Femur (tissue), 1 donor: ENCODE data around the gene MS4A2.
"Not testable (repeated sequence)": the region's sequence is repeated elsewhere in the genome, so short reads cannot be mapped to it uniquely, and the experiment has no call there.

Experiments
- DNase-seq: peaks from one replicate; pipeline ENCODE4 v3.0.0-alpha.2; 2017

Gene MS4A2

DNA sequence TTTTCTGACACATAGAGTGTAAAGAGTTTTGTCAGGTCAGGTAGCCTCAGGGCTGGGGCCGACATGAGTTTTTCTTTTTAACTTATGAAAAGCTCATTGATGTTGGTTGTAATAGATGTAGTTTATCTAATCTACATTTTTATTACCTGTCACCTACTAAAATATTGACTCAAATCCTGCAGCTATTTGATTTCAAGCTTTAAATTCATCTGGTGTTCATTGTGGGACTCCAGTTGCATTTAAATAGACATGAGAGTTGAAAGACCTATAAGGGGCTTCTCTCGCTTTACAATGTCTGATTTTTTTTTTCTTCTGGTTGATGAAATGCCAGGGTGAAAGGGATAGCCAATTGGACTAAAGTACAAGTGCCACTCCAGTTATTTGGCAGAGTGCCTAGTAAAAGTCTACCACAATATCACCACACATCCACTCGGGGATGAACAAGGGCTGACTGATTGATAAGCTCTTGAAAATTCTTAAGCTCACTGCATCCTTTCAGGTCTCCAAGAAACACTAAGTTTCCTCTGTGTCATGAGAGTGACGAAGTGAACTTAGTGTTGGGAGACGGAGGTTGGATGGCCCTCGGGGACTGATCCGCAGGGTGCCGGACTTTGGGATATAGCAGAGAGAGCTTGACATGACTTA, 16.1 kb downstream of the MS4A2 start:
- not testable (repeated sequence) for DNase-seq

DNA sequence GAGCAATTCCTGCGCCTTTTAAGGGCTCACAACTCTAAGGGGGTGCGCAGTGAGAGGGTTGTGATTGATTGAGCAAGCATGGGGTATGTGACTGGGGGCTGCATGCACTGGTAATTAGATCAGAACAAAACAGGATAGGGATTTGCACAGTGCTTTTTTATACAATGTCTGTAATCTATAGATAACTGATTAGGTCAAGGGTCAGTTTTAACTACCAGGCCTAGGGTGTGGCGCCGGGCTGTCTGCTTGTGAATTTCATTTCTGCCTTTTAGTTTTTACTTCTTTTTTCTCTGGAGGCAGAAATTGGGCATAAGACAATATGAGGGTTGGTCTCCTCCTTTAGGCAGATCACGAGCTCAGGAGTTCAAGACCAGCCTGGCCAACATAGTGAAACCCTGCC, 20.2 kb downstream of the MS4A2 start:
- not testable (repeated sequence) for DNase-seq

DNA sequence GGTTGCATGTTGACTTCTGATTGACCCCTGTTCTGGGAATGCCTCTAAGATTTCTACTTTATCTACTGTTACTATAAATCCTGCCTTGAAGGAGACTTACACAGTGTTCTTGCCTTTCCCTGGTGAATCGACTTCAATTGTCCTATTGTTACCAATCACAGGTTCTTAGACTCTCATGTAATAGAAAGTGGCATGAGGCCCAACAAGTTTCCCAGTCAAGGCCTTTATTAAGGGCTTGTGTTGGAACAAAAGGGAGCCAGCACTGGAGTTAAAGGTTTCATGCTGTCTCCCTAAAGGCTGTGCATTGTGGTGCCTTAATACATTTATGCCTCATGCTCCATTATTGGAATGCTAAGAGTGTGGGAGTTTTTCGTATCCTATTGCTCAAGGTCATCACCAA, 23.3 kb downstream of the MS4A2 start:
- DNase-seq, result no peak

DNA sequence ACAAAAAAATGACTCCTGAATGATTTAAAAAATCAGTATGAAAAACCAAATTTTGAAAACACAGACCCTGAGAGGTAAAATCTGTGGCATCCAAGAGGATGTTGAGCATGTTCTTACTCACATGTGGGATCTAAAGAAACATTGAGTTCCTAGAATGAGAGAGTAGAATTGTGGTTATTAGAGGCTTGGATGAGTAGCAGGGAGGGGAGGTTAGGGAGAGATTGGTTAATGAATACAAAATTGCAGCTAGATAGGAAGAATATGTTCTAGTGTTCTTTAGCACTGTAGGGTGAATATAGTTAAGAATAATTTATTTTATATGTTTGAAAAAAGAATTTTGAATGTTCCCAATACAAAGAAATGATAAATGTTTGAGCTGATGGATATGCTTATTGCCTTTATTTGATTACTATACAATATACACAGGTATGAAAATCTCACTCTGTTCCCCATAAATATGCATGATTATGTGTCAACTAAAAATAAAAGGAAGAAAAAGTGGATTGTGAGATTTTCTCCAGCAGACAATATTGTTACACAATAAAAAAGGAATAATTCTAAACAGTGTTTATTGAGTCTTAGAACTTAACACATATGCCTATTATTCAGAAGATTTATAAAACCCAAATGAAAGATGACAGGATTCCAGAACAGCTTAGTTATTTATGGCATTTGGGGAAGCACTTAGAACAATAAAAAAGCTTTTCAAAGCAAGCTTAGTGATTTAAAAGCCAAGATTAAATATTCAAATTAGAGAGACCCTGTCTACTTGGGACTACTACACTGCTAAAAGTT, 28.7 kb downstream of the MS4A2 start:
- DNase-seq, result no peak

DNA sequence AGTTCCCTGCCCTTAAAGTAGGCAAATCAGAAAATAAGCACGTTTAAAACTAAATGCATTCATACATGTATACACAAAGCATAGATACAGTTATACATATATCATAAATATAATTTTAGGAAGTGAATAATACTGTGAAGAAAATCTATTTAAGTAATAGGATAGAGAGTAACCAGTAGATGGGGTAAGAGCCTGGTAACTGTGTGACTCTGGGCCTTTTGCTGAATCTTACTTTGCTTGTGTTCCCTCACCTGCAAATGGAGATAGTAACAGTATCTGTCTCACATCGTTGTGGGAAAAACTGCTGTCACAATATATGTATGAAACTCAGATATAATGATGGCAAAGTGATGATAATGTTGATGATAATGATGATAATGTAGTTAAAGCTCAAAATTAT, 29.9 kb downstream of the MS4A2 start:
- no peak for DNase-seq

DNA sequence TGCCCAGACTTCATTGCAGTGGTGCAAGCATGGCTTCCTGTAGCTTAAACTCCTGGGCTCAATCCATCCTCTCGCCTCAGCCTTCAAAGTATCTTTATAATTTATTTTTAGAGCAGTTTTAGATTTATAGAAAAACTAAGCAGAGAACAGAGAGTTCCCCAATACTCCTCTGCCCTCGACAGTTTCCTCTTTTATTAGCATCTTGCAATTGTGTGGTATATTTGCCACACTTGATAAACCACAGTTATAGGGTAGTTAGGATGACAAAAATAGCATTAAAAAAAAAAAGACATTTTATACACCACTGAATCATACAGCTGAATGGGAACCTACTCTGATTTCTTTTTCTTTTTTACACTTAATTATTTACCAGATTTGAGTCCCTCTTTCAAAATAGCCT, 31.2 kb downstream of the MS4A2 start:
- no peak for DNase-seq

DNA sequence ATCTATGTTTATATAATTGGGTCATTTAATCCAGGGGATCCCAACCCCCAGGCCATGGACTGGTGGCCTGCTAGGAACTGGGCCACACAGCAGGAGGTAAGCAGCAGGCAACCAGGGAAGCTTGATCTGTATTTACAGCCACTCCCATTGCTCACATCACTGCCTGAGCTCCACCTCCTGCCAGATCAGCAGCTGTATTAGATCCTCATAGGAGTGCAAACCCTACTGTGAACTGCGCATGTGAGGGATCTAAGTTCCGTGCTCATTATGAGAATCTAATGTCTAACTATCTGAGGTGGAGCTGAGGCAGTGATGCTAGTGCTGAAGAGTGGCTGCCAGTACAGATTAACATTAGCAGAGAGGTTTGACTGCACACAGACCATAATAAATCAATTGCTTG, 32.8 kb downstream of the MS4A2 start:
- DNase-seq, result no peak

DNA sequence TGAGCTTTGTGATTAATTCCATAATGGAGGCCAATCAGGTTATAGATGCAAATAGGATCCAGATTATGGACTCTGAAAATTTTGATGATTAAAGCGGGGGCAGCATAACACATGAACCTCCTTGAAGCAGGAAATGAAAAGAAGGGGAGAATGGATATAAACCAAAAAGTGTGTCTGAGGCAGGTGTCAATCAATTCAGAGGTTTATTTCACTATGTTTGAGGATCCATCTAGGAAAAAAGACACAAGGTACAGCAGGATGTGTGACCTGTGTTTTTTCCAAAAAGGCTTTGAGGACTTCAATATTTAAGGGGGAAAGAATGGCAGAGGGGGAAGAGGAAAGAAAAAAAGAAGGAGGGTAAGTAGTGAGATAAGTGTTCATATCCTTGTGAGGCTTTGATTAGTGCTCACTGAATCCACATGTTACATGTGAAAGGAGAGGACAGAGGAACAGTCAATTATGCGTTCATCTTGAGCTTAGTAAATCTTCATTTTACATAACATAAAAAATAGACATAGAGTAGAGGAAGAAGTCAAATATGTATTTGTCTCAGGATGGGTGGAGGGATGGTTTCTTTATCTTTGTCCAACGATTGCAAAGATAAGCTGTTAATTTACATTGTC, 34.1 kb downstream of the MS4A2 start:
- DNase-seq, result no peak

DNA sequence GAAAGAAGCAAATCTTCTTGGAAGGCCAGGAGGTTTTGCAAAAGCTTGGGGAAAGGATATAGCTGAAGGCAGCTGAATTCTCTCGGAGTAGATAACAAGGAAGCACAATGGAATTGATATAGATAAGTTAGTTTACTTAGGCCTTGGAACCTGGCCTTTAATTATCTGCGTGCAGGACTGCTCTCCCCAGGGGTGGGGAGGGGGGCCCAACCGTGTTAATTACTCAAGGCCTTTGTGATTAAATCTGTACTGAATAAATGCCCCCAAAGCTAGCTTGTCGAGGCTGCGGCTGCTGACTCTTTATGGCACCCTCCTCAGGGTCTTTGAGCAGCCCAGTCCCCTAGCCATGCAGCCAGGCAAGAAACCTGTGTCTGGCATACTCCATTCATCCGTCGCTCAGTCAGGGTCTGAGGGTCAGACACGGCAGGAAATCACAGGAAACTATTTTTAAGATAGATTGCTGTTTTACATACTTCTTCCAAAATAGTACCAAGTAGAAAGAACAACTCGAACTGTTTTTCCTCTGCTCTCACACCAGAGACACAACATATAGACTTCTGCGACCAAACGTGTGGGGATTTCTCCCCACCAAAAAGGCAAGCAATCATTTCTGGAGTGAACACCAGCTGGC, 36.5 kb downstream of the MS4A2 start:
- no peak for DNase-seq

DNA sequence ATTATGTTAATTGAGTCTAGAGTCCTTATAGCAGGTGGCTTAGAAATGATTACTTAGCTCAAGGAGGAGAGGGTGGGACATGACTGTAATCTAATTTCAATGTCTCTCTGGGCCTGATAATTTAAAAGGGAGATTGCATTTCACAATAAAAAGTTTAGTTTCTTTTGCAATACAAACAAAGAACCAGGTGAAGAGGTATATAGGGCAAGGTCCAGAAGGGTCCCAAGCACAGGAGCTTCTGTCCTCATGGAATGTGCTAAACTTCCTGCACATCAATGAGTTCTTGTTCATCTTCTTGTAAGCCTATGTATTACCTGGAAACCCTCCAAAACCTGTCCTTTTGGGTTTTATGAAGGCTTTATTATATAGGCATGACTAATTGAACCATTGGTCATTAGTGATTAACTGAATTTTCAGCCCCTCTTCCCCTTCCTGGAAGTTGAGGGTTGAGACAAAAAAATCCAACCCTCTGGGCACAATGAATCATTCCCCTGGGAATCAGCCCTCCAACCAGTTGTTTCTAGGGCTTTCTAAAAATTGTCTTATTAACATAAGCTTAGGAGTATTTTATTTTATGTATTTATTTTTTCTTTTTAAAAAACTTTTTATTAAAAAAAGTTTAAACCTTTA, 37.6 kb downstream of the MS4A2 start:
- DNase-seq, result no peak

DNA sequence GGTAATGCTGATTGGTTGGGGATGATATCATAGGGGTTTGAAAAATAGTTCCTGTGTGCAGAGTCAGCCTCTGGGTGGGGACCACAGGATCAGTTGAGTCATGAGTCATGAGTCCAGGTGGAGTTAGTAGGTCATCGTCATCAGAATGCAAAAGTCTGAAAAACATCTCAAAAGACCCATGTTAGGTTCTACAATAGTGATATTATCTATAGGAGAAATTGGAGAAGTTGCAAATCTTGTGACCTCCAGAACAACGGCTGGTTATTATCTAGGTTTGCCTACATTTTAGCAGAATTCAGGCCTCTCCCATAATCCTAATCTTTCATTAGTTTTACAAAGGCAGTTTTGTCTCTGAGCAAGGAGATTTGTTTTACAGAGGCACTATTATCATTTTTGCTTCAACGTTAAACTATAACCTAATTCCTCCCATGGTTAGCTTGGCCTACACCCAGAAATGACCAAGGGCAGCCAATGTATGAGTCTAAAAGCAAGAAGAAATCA, 38.9 kb downstream of the MS4A2 start:
- no peak for DNase-seq

DNA sequence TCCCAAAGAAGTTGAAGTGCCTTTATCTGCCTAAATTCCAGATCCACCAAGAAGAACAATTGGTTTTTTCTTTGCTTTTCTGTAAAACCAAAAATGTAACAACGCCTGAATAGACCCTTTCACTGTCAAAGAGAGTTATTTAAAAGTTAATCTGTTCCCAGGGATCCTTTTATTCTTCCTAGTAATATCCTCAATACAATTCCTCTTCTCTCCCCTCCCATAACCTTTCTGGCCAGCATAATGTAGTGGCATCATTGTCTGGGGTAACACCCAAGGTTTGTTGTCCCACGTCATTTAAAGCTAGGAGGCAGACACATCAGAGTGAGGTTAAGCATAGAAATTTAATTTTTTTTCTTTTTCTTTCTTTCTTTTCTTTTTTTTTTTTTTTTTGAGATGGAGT, 39.9 kb downstream of the MS4A2 start:
- DNase-seq, result no peak

DNA sequence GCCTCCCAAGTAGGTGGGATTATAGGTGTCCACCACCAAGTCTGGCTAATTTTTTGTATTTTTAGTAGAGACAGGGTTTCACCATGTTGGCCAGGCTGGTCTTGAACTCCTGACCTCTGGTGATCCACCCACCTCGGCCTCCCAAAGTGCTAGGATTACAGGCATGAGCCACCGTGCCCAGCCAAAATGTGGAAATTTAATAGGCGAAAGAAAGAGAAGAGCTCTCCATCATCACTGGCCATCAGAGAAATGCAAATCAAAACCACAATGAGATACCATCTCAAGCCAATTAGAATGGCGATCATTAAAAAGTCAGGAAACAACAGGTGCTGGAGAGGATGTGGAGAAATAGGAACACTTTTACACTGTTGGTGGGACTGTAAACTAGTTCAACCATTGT, 40.4 kb downstream of the MS4A2 start:
- not testable (repeated sequence) for DNase-seq

DNA sequence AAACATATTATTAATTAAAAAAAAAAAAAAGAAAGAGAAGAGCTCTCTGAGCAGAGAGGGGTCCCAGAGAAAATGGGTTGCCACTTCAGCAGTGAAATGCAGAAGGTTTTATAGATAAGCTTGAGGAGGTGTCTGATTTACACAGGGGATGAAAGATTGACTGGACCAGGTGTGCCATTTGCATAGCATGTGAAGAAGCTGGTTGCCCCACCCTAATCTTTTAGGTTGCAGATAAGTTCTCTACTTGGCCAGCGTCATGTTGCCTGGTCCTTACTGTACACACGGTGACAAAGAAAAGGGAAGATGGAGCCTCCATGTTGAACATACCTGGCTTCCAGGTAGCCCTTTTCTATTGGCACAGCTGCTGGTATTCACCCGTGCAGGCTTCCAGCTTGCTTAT, 41.4 kb downstream of the MS4A2 start:
- no peak for DNase-seq

DNA sequence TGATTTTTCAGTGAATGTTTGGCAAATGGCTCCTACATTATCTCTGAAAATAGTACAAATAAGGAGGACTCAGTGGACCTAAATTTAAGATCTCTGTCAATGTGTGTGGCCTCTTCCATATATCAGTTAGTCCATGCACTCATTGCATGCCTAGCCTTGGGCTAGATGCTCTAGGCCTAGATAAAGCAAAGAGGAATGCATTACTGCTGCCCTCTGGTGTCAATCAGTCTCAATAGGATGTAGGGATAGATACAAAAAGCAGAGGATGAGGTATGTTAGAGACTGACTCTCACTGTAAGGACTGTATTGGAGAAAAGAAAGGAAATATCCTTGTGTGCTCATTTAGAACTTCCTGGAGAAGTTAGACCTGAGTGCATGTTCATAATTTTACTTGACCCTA, 42.0 kb downstream of the MS4A2 start:
- DNase-seq, result no peak

DNA sequence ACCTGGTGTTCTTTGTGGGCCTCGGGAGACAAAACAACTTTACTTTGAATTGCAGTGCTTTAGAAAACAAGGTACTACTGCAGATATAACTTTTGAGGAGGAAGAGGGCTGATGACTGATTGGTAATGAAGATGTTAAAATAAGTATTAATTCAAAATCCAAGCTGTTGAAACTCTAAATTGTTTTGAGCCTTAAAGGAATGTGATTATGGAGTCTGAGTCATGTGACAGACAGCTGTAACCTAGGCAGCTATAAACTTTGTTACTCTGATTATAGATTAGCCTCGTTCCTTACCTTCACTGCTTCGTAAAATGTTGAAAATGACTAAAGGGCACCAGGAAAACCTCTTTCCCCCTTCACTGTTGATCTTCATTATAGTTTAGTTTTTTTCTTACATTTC, 43.4 kb downstream of the MS4A2 start:
- no peak for DNase-seq

DNA sequence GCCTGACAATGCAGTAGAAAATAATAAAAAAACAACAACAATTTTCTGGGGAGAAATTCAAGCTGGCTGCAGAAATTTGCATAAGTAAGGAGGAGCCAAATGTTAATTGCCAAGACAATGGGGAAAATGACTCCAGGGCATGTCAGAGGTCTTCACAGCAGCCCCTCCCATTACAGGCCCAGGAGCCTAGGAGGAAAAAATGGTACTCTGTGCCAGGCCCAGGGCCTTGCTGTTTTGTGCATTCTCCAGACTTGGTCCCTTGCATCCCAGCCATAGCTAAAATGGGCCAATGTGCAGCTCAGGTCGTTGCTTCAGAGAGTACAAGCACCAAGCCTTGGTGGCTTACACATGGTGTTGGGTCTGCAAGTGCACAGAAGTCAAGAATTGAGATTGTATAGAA, 45.5 kb downstream of the MS4A2 start:
- no peak for DNase-seq

DNA sequence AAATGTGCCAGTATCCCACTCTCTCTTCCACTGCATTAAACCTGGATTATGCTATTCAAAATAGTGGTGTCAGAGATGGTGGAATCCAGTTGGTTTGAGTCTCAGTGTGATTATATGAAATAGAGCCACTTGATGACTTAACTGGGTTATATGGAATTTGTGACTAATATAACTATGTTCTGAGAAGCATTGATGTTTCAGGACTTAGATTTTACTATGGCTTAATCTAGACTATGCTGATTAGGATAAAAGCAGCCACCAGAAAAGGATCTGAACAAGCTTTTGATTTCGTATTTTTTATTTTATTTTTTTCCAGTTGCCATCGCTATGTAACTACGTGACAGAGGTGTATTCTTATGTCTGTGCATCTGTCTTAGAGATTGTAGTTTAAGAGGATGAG, 55.3 kb downstream of the MS4A2 start:
- no peak for DNase-seq

DNA sequence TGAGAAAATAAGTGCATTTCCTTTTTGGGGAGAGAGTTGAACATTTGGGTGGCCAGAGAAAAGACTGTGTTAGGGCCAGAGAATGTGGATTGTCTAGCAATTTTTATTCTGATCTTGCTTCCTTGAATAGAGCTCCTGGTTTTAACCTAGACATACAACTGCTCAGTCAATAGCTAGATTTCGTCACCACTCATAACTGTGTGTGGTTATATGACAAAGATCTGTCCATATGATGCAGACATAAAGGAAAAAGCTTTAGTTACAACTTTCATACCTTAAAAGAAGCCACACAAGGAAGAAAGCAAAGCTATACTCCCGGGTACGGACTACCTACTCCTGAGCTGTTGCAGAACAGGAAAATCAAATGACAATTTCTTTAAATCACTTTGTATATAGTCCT, 57.2 kb downstream of the MS4A2 start:
- DNase-seq, result no peak
